Stimulated activated CD4-positive, alpha-beta T cell treated with anti-CD3 and anti-CD28 coated beads, TNF-alpha, amount 100 ng/mL, for 24 hours (primary cell): ENCODE data around the gene RFX2.
"Not testable (repeated sequence)": the region's sequence is repeated elsewhere in the genome, so short reads cannot be mapped to it uniquely, and the experiment has no call there.

ENCODE experiments used
- DNase-seq, 3 experiments: peaks; one replicate each; pipeline ENCODE4 v3.0.0-alpha.2; 2020; ENCODE audit warnings: low read depth in 3 of 3

Gene RFX2

DNA sequence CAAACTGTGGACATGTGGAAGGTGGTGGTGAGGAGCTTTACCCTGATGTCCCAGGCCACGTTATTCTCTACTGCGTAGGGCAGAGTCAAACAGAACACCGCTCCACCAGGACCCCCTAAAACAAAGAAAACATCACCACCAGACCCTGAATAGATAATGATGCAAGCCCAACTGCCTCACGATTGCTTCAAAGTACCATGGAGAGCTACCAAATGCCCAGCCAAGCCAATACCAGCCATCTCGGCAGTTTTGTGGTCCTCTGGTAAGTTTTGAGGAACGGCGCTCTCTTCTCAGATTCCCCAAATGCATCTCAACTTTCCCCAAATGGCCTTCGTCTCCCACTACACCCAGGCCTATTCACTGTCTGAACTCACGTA, 138.0 kb downstream of the RFX2 start:
- DNase-seq = no peak

GRCh38 chr19:5971714-5972354, 138.5 kb downstream of the RFX2 start:
- DNase-seq = no peak

- DNase-seq = no peak
Measured at GRCh38 chr19:5969476-5969875, 140.8 kb downstream of the RFX2 start.

- no peak for DNase-seq
Measured at GRCh38 chr19:5968431-5969373, 141.6 kb downstream of the RFX2 start.

DNA sequence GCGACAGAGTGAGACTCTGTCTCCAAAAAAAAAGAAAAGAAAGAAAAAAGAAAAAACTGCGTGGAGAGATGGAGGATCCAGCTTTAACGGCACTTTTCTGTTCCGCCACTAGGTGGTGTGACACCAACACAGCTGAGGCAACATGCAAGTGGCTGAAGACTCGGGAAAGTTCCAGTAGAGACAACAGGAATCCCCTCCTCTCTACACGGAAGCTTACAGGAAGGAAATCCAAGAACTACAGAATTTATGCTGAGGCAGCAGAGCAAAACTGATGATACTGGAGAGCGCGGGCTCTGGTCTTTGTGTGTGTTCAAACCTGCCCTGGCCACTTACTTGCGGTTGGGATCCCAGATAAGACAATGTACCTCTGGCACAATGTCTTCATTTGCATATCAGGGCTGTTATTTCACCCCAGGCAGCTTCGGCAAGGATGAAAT, 142.3 kb downstream of the RFX2 start:
- peak; percentile 35 to 50 (median 50) for DNase-seq

DNA sequence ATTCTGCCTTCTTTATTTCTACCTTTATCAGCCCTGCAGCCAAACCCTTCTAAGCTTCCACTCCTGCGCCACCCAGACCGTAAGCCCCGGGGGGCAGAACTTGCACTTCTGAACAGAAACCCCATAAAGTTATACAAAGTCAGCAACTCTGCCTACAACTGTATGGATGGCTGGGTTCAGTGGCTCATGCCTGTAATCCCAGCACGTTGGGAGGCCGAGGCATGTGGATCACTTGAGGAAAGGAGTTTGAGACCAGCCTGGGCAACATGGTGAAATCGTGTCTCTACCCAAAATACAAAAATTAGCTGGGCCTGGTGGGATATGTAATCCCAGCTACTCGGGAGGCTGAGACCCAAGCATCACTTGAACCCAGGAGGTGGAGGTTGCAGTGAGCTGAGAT, 142.7 kb downstream of the RFX2 start:
- DNase-seq = no peak

DNA sequence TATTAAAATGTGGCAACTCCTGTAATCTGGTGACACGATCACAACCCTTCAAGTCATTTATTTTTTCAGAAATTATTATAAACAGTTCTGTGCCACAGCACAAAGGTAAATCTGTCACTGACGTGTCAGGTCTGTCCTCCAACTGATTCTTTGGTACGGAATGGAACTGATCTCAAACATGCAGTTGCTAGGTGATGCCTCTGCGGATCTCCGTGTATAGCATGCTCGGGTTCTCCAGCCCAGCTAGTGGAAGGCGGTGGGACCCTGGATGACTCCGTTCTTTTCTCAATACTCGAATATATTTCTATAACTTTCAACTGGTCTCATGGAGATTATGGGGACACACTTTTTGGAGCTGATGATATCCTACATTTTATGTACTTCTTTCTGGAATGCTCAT, 143.4 kb downstream of the RFX2 start:
- no peak for DNase-seq

GRCh38 chr19:5966215-5966614, 144.1 kb downstream of the RFX2 start:
- no peak for DNase-seq

DNA sequence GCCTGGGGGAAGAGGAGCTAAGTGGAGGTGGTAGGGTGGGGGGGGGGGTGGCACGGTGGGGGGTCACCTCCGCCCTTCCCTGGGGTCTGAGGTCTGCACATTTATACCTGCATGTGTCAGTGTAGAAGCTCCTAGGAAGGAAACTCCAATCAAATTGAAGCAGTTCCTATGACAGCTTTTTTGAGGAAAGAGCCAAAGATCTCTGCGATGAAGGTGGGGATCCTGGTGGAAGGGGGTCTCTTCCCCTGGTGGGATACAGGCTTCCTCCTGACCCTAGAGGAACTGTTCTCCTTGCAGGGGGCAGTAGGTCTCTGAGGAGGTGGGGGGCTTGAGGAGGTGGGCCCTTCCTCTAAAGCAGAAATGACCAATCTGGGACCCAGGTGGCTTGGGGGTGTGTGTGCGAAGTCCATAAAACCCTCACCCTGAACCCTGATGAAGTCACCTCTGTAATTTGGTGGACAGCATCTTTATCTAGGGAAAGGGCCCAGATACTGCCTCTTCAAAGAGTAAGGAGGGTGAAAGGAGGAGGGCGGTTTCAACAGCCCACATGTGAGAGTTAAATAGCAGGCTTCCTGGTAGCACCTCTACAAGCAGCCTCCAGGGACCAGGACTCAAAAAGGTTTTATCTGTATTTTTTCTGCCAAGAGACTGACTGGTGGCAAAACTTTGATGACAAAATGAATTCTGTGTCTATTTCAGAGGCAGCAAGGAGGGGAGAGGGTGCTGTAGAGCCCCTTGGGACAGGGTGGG, 145.3 kb downstream of the RFX2 start:
- DNase-seq = no peak

DNA sequence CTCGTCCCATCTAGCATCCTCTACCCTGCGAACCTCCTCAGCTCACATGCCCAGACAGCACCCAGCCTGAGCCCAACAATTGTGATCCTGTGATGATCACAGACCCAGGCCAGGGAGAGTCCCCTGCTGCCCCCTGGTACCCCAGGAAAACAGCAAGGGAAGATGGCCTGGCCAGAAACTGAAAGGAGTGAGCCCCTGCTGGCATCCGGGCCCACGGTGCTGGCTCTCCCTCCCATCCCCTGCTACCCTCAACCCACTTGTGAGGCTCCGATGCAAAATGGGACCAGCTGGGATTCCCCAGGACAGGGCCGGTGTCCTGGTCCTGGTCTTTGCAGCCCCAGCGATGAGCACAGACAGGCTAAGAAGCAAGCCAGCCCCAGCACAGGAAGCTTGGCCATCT, 146.4 kb downstream of the RFX2 start:
- DNase-seq = no peak

DNA sequence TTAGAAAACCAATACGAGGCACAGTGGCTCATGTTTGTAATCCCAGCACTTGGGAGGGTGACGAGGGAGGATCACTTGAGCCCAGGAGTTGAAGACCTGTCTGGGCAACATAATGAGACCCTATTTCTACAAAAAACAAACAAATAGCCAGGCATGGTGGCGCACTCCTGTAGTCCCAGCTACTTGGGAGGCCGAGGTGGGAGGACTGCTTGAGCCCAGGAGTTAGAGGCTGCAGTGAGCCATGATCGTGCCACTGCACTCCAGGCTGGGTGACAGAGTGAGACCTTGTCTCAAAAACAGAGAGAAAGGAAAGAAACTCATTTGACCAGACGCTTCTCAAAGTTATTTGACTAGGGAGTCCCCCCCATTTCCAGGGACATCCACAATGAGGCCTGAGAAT, 147.0 kb downstream of the RFX2 start:
- DNase-seq = not testable (repeated sequence)

DNA sequence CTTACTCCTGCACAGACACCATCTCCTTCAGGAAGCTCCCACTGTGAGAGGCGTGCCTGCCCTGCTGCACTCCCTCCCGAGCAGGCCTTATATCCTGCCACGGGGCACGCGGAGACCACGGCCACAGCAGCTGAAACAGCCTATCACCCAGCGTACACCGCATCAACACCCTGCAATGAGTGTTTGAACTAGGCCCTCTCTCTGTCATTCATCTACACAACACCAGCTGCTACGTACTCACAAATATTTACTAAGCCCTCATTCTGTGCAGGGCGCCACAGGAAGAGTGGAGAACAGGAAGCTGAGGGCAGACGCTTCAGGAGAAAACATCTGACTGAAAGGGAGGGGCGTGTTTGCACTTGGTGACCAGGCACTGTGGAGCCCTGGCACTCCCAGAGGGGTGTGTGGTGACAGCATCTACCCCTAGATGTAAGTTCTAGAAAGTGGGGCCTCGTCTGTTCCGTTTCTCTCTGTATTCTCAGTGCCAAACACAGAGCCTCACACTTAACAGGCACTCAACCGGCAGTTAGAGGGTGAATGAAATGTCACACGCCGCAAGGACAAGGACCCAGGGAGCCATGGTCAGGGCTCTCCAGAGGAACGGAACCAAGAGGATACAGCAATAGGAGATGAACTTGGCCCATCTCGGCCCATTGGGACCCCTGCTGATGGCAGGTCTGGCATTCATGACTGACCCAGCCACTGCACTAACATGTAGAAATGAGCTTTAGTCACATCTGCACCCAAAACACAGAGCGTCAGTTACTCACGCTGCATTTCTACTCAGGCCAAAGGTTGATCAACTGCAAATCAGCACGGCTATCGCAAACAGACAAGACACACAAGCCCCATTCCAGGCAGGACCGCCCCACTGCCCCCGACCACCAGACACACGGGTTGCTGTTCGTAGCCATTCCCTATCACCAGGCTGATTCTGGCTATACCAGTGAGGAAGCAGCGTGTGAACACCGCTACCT, 148.0 kb downstream of the RFX2 start:
- DNase-seq = peak in 2 of 3 experiments; percentile 22 to 36

DNA sequence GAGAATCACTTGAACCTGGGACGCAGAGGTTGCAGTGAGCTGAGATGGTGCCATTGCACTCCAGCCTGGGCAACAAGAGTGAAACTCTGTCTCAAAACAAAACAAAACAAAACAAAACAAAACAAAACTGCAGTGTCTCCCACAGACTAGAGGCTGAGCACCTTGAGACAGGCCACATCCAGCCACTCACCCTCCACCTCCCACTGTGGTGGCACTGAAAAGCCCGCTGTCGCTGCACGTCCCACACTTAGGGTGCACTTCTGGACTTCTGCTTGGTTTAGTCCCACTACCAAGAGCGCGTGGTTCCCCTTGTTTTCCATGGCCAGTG, 148.7 kb downstream of the RFX2 start:
- not testable (repeated sequence) for DNase-seq

DNA sequence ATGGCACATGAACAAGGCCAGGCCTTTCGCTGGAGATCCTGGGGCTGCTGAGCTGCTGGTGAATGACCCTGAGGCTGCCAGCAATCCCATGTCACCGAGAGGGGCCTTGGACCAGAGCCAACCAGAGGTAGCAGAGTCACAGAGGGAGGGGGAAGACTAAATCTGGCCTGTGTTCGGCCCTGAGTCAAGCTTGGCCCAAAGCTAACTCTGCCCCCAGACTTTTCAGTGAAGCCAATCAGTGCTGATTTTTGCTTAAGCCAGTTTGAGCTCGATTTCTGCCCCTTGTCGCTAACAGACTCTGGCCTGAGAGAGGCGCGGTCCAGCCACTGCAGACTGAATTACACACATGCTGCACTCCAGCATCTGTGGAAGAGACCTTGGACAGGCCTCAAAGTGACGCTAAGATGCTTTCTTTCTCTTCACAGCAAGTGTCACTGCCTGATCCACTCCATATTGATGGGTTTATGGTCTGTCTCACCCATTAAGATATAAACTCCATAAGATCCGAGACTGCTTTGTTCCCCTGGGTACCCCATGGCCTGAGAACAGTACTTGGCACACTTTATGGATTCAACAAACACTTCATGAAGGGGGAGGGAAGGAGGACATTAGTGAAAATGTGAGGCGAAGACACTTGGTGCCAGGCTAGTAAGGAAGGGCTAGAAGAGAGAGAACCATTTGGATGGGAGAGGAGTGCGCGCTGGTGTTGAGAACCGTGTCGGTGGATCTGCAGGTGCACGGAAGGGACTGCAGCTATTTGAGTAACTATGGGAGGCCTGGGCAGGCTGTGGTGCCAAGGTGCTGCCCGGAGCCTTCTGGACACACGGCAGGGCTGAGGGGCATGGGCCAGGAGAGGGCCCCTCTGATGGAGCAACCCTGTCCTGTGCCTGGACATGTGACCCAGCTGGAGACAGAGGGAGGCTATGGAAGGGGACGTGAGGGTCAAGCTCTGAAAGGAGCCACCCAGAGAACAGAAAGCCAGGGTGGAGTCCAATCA, 150.0 kb downstream of the RFX2 start:
- DNase-seq = no peak

DNA sequence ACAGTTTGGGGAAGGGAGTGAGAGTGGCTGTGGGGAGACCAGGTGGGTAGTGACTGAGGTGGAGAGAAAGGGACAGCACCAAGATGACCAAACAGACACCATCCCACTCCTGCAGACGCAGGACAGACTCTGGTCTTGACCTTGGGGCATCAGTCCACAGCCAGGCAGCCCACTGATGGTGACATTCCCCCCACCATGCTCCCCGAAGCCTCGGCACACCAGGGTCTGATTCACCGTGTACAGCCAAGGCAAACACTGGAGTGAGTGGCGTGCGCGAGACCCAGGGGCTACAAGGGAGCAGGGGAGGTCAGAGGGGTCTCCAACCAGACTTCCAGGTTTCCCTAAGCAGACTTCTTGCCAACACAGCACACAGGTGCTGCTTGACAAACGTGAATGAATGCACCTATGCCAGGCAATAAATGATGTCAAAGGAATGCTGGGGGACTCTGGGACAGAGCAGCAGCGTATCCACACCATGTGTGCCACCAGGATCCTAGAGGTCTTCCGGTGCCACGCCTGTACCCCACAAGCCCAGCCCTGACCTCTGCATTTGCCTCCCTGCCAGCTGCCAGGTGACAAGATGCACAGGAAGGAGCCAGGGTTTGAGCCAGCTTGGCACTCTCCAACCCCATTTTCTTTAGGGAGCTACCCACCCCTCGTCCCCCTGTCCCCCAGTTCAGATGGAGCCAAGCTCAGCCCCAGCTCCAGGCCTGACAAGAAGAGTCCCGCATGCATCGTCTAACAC, 150.9 kb downstream of the RFX2 start:
- no peak for DNase-seq

- no peak for DNase-seq
Measured at GRCh38 chr19:5958851-5959122, 151.5 kb downstream of the RFX2 start.

GRCh38 chr19:5958074-5958850, 152.0 kb downstream of the RFX2 start:
- no peak for DNase-seq

DNA sequence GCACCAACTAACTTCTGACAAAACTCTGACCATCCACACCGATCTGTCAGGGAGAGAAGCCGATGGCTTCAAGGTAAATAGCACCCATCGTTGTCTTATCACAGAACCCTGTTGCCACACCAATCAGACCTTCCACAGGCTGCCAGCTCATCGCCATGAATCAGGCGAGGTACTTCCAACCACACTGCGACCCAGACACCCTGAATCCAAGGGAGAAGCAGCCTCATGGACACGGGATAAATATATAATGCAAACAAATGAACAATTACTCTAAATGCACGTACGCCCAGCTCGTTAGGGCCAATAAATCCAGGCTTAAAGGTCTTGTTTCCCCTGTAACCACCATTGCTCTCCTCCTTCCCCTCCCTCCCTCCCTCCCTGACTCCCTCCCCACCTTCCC, 153.1 kb downstream of the RFX2 start:
- DNase-seq = no peak

DNA sequence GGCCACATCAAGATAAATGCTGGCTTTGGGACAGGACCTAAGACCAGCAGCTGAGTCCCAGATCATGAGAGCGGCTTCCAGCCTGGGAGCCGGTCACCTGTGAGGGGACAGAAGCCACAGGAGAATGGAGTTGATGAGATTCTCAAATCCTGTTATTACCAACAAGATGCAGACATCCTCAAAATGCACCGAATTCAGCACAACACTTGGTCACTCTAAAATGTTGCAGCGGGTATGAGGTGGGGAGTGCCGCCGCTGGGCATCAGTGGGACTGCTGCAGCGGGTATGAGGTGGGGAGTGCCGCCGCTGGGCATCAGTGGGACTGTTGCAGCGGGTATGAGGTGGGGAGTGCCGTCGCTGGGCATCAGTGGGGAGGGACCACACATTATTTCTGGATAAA, 153.6 kb downstream of the RFX2 start:
- no peak for DNase-seq
